Prostate gland (tissue), 2 donors: ENCODE data around the gene NSUN5.

ENCODE experiments used
- CTCF ChIP-seq, 4 experiments: fragments of 200-600 bp in 2 of 4; fragments of 450-650 bp in 2 of 4; sonication (generic) in 2 of 4; IDR thresholded peaks; 1 replicate in 3 of 4; 2 replicates in 1 of 4; pipeline ENCODE4 v1.5.1; 2016 to 2019; ENCODE audit warnings: antibody characterized with exemption in 4 of 4, mild to moderate bottlenecking in 2 of 4, moderate library complexity in 2 of 4
- POLR2A ChIP-seq: fragments of 450-650 bp; IDR thresholded peaks from one replicate; pipeline ENCODE4 v1.6.1; 2016; ENCODE audit warnings: antibody characterized with exemption, mild to moderate bottlenecking
- POLR2AphosphoS5 ChIP-seq: sonication (generic); formaldehyde crosslinking; IDR thresholded peaks from one replicate; pipeline ENCODE4 v1.6.1; 2017; ENCODE audit warnings: antibody characterized with exemption

- TF ChIP-seq POLR2A, result no peak
- no peak for TF ChIP-seq POLR2AphosphoS5
- TF ChIP-seq CTCF (IDR thresholded peaks at IDR 0.05), result no peak
Observed at GRCh38 chr7:73307436-73307835, 1.2 kb downstream of the NSUN5 start.
